Left hindlimb (tissue), 1 donor: ENCODE data around the gene PVALB.
A peak's percentile ranks its signal among the peaks of the same experiment; 100 is the strongest.

Experiments
- DNase-seq: peaks from one replicate; pipeline ENCODE4 v3.0.0-alpha.2; 2018

The PVALB gene, protein sequence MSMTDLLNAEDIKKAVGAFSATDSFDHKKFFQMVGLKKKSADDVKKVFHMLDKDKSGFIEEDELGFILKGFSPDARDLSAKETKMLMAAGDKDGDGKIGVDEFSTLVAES

DNA sequence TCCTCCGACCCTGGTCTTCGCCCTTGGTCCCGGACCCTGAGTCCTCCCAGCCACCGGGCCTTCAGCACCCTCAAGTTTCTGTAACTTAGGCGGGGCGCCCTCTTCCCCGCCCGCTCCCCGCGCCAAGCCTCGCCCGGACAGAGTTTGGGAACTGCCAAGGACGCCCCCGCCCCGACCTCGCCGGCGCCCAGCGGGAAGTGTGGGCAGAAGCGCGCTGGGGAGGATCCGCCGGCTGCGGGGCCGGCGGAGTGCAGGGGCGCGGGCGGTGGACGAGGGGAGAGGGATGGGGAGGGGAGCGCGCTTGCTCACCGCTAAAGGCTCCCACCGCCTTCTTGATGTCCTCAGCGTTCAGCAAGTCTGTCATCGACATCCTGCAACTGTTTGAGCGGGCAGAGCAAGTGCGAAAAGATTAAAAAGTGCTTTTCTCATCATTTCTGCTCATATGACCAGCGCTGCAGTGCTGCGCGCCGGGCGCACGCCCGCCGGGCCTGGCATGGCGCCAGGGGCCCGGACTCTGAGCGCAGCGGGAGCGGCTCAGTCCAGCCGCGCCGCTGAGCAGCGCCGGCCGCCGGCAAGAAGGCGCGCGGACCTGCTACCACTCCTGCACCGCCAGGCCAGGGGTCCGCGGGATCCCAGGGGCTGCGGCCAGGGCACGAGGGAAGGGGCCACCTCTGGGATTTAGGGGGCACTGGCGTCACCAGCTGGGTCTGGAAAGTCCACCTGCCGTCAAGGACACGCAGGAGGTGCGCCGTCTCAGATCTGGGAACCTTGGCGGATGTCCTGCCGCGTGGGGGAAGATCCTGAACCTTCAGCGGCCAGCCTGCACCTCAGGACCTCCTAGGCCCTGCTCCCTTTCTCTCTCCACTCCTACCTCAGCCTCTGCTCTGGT, at the start of gene PVALB:
PVALB (minus strand) TSS at position 400 of the 889 bp plus-strand sequence; CDS start at position 370, 30 bp downstream.
- no peak for DNase-seq

DNA sequence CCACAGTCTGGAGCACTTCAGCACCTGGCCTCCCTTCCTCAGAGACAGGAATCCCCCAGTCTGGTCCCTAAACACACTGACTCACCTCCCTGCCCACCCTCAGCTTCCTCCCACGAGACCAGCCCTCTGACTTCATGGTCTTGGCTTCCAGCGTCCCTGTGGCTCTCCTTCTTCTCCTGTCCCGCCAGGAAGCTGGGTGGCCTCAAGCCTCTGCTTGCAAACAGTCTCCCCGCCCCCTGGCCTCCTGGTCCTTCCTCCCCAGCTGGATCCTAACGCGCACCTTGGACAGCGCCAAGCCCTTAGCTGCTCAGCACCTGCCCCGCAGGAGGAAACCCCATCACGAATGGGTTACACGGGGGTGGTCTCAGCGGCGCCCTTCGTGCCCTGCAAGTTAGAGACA, 48.5 kb upstream of the PVALB start:
- no peak for DNase-seq

DNA sequence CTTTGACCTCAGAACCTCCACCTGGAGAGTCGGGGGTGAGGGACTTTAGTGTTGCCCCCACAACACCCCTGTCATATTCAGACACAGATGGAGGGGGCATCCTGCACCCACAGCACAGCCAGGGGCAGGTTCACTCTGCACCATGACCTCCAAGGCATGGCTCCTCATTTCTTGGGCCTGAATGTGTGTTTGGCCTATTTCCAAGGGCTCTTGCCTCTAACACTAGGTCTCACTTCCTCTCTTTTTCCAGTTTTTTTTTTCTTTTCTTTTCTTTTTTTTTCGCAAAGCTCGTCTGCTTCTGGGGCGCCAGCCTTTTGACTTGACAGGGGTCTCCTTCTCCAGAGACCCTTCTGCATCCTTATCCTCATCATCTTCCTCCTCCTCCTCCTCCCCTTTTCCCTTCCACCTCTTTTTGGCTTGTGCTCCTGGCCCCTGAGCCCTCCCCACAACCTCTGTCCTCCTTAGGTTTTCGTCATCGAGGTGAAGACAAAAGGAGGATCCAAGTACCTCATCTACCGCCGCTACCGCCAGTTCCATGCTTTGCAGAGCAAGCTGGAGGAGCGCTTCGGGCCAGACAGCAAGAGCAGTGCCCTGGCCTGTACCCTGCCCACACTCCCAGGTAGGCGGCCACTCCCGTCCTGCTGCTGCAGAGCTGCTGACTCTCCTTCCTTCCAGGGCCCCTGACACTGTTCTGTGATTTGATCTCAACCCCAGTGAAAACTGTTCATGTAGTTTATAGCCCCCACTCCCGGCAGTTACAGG, 47.8 kb upstream of the PVALB start:
- no peak for DNase-seq

DNA sequence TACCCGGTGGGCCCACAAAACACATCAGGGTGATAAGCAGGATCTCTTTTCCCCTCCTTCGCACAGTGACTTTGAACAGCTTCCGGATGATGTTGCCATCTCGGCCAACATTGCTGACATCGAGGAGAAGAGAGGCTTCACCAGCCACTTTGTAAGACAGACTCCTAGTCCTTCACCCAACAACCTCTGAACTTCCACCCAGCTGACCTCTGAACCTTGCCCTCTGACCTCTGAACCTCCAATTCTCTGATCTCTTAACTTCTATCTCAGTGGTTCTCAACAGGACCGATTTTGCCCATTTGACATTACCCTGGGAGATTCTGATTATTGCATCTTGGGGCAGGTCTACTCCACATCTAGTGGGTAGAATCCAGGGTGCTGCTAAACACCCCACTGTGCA, 47.1 kb upstream of the PVALB start:
- no peak for DNase-seq

DNA sequence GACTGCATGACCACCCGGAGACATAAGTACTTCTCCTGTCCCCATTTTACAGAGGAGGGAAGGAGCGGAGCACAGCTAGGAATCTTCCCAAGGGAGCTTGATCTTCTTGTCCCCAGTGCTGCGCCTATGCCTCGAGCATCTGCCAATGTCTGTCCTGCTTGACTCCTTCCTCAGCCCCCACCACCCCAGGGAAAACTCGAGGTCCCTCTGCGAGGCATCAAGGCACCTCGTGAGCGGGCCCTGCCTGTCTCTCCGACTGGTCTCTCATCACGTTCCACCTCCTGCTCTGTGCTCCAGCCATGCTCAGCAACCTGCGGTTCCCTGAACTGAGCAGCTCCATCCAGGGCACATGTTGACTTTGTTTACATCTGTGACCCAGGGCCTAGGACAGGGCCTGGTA, 46.4 kb upstream of the PVALB start:
- DNase-seq: no peak

DNA sequence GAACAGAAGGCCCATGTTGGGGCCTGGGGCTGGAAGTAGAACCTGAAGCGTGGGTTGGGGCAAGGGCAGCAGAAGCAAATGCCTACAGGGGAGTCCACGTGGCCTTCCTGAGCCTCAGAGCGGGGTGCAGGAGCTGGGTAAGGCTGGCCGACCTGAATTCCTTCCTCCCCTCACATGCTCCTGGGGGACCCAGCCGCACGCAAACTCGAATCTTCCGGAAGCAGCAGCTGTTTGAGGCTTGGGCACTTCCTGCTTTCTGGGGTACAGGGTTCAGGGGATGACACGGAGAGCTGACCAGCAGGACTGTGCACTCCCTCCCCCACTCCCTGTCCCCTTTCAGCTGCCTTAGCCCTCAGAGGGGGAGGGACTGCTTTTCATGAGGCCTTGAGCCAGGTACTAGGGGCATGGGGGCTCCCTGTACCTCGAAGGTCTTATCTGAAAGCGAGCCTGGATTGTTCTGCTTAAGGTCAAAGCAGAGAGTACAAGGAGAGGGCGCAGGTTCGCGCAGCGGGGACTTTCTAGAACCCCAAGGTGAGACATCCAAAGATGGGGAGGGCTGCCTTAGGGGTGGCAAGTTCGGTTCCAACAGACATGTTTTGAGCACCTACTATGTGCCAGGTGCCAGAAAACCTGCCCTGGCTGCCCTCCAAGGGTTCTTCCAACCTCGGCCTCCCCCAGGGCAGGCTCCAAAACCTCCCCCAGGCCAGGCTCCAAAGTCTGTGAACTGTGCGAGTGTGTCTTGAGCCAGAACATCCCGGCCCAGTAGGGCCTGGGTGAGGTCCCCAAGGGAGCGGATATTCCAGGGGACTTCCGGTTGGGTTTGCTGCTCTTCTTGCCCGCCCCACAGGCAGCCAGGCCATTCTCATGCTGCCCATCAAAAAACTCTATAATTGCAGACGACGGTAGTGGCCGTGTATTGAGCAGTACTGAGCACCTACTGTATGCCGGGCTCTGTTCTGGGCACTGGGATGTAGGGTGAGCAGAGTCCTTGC, 45.7 kb upstream of the PVALB start:
- no peak for DNase-seq

DNA sequence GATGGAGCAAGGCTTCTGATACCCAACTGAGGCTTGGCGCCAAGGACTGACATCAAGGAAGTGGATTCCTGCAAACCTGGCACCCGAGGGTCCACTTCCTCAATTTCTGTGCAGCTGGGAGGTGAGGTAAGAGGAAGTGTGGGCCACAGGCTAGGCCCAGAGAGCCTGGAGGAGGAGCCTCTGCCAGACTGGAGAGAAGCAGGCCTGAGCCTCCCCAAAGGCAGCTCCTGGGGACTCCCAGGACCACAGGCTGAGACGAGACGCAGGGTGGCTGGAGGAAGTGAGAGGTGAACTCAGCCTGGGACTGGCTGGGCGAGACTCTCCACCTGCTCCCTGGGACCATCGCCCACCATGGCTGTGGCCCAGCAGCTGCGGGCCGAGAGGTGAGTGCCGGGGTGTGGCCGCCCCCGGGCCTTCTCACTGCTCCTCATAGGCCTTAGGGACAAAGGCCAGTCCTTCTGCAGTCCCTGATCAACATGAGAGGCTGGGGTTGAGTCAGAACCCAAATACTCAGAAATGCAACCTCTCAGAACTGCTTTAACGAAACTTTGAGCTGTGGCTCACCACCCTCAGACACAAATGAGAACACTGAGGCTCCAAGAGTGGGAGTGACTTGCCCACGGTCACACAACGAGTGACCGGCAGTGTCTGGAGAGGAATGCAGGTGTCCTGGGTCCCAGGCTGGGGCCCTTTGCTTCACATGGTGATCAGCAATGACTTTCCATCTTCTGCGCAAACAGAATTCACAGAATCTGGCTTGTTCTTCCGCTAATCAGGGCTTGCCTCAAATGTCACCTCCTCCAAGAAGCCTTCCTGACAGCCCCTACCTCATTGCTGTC, 44.2 kb upstream of the PVALB start, which contains the start of gene NCF4:
NCF4 (plus strand) TSS at position 186 of the 839 bp plus-strand sequence; CDS start at position 352, 166 bp downstream.
- DNase-seq: no peak

DNA sequence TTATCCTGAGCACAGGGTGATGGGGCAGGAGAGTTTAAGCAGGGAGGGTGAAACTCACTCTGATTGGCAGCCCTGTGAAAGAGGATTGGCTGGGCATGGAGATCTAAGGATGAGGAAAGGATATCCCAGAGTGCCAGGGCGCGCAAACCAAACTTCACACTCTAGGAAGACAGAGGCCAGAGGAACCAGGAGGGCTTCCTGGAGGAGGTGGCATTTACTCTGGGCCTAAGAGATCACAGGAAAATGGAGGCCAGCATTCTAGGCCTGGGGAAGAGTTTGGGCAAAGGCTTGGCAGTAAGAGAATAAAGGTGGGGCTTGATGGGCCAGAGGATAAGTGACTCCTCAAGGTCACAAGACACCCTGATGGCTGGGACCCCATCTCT, 43.6 kb upstream of the PVALB start:
- no peak for DNase-seq

DNA sequence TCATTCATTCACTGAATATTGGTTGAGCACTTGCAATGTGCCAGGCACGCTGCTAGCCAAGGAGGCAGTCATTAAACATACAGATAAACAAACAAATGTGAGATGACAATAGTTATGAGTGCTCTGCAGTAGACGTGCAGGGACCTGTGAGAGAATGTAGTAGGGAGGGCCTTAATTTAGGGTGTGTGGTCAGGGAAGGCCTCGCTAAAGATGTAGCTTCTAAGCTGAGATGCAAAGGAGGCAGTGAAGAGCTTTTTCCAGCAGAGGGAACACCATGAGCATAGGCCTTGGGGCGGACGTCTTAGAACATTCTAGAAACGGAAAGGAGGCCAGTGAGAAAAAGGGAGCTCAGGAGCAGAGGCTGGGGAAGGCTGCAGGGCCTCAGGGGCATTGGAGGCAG, 43.2 kb upstream of the PVALB start:
- DNase-seq: no peak

DNA sequence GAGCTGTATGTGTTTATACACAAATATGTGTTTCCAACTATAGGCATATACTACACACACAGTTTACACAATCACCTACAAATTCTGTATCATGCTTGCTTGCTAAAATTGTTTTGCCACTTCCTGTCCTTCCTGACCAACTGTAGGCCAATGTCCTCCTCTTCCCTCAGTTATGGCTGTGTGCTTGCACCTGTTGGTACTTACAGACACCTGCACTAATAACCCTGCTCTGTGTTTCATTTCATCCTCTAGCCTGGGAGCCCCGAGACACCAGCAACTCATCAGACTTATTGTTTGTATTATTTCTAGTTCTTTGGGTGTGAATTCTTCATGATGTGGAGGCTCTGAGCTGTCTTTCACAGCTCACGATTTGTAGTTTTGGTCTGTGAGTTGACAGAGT, 42.1 kb upstream of the PVALB start:
- no peak for DNase-seq

DNA sequence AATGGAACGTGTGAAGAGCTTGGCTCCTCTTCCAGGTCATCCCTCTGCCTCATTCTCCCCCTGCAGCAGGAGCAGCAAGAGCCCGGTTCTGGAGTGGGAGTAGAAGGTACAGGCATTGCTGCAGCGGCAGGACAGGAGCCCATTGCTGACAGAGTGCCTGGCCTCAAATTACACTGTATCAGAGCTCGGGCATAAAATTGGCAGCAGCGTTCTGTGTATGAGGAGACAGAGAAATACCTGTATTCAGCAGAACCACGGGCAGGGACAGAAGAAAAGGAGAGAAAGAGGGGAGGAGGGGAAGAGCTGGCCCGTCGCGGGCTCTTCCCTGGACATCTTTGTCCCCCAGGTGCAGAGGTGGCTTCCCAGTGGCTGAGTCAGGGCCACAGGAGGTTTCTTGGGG, 41.3 kb upstream of the PVALB start:
- no peak for DNase-seq

DNA sequence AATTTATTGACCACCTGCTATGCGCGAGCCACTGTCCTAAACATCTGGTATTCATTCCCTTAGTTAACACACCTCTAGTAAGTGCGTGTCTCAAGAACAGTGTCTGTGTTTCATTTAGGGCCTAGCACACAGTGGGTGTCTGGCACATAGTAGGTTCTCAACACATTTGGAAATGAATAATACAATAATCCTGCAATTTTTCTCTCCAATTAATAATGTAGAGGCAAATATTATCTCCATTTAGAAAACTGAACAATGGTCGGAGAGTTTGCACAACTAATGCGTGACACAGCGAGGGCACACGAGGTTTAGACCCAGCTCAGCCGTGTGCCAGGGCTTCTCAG, 39.9 kb upstream of the PVALB start:
- no peak for DNase-seq

DNA sequence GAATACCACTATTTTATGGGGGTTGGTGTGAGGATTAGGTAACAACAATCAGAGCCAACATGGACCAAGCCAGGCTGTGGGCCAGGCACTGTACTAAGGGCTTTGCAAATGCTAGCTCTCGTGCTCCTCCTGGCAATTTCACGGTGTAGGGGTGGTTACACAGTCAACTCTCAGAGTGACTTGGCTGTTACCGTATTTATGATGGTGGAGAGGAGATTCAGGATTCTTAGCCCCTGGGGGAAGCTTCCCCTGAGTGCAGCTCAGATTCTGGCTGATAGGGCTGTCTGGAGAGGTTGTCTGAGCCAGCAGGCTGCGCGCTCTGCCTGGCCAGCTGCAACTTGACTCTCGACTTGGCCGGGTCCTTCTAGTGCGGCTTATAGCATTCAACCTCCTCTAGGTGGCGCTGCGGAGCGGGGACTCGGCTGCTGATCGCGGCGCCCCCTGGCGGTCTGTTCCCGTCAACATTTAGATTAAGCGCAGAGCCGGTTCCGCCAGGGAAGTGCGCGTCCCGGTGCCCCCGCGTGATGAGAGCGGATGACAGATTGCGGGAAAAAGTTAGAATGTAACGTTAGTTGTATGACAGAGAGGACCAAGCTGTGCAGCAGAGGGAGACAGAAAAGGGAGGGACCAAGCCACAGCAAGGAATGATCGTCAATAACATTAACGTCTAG, 39.4 kb upstream of the PVALB start:
- DNase-seq: peak; percentile 91

DNA sequence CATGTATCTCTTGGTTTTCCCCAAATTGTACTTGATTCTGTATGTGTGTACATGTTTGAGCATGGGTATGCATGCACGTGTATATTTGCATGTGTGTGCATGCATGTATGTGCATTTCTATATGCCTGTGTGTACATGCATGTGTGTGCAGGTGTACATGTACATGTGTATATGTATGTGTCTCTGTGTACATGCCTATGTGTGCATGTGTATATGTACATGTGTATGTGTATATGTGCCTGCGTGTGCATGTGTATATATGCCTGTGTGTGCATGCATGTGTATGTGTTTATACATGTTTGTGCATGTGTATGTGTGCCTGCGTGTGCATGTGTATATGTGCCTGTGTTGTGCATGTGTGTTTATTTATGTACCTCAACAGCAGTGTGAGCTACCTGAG, 38.6 kb upstream of the PVALB start:
- DNase-seq: no peak

DNA sequence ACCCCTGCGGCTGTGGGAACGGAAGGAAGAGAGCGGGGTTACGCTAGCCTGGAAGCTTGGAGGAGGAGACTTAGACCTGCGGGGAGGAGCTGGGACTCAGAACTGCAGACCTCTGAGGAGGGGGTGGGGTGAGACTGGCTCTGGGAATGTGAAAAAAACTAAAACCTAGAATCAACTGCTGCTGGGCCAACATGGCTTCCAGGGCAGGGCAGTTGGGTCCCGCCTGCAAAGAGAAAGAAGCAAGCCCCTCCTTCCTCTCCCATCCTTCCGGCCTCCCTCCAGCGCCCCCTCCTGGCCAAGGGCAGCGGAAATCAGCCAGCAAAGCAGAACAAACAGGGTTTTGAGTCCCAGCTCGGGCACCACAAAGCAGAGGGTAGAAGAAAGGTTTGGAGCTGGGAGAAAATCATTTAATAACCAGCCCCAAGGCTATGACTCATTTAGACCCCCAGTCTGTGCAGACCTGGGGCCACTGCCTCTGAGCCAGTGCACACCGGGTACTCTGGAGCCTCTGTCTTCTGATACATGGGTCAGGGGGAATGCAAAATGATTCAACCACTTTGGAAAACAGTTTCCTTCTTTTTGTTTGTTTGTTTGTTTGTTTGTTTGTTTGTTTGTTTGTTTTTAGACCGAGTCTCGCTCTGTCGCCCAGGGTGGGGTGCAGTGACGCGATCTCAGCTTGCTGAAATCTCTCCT, 36.7 kb upstream of the PVALB start:
- DNase-seq: peak; percentile 57

DNA sequence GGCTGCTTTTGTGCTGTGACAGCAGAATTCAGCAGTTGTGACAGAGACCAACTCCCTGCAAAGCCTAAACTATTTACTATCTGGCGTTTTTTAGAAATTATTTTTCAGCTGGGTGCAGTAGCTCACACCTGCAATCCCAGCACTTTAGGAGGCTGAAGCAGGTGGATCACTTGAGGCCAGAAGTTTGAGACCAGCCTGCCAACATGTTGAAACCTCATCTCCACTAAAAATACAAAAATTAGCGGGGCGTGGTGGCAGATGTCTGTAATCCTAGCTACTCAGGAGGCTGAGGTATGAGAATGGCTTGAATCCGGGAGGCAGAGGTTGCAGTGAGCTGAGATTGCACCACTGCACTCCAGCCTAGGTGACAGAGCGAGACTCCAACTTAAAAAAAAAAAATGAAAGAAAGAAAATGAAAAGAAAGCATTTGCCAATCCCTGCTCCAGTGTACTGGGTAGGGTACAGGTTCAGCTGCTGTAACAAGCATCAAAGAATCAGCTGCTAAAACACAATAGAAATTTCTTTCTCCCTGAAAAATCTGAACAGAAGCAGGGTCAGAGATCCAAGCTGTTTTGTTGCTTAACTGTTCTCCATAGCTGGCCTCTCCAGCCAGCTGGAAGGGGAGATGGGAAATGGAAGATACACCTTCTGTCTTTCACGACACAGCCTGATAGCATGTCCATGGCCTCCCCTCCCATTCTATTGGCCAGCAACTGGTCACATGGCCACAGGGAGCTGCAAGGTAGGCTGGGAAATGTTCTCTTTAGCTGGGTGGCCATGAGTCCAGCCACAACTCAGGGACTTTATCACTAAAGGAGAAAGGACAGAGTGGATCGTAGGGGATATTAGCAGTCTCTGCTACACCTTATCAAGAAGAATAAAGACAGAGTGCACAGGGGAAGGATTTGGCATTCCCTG, 35.5 kb upstream of the PVALB start:
- no peak for DNase-seq

DNA sequence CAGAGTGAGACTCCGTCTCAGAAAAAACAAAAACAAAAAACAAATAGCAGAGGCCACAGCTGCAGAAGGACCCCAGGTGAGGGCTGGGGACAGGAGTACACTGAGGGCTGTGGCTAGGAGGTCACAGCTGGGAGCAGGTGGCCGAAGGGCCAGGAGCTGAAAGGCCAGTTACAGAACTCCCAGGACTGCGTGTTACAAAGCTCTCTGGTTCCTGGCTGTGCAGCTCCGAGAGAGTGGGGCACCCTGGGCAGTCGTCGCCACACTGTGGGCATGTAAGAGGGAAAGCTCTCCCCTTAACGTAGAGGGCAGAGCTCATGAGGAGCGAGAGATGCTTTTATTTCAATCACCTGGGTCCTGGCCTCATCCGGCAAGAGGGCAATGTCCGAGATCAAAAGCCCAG, 33.8 kb upstream of the PVALB start:
- no peak for DNase-seq

DNA sequence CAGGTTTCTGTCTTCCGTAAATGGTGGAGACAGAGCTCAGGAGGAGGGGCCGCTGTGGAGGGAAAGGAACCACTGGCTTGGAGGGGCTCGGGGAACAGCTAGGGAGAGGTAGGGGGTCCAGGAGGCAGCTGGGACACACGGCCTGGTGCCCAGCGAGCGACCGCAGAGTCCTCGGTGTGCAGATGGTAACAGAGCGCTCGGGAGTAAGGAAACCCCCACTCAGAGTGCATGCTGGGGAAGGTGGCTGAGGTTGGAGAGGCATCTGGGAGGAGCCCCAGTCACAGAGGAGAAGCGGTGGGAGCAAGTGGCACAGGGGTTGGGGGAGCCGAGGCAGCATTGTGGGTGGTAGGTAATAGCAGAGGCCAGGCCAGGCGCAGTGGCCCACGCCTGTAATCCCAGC, 33.2 kb upstream of the PVALB start:
- DNase-seq: no peak

DNA sequence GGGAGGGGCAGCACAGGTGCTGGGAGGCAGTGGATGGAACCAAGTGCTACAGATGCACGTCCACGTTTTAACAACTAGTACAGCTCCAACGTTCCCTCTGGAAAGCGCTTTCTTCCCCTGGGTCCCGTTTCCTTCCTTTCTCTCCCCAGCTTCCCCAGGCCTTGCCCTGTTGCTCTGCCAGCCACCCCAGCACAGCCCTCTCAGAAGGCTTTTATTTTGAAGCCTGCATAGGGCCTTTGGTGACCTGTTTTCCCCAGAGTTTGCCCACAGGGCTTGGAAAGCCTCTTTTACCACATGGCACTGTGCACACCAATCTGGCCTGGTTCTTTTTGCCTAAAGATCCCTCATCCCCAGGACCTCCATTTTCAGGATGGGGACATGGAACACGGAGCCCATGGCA, 30.1 kb upstream of the PVALB start:
- DNase-seq: no peak
